HG02642 (cell line): ENCODE data around the gene KCNQ1.

ENCODE experiments used
- ATAC-seq: cut with Tn5 transposase; IDR thresholded peaks from one replicate; pipeline ENCODE4 v1.9.1; 2021; ENCODE audit warnings: mild to moderate bottlenecking; ENCODE audit not compliant: unreplicated experiment, poor library complexity

KCNQ1 gene

GRCh38 chr11:2818503-2818902 lies 373.7 kb downstream of the KCNQ1 start:
- no peak for ATAC-seq

GRCh38 chr11:2819316-2819715 lies 374.5 kb downstream of the KCNQ1 start:
- ATAC-seq: no peak

GRCh38 chr11:2820976-2821375 lies 376.2 kb downstream of the KCNQ1 start:
- no peak for ATAC-seq

- ATAC-seq: no peak
Observed at GRCh38 chr11:2821891-2822290, 377.1 kb downstream of the KCNQ1 start.

GRCh38 chr11:2824851-2825250 lies 380.0 kb downstream of the KCNQ1 start:
- ATAC-seq: no peak

GRCh38 chr11:2825261-2825888 lies 380.6 kb downstream of the KCNQ1 start:
- no peak for ATAC-seq

- no peak for ATAC-seq
Observed at GRCh38 chr11:2825889-2826678, 381.3 kb downstream of the KCNQ1 start.

GRCh38 chr11:2826679-2827056 lies 381.9 kb downstream of the KCNQ1 start:
- no peak for ATAC-seq

- no peak for ATAC-seq
Observed at GRCh38 chr11:2827256-2827655, 382.4 kb downstream of the KCNQ1 start.

- no peak for ATAC-seq
Observed at GRCh38 chr11:2827792-2828191, 383.0 kb downstream of the KCNQ1 start.

GRCh38 chr11:2828585-2829330 lies 383.9 kb downstream of the KCNQ1 start:
- ATAC-seq: no peak

- no peak for ATAC-seq
Observed at GRCh38 chr11:2830030-2830812, 385.4 kb downstream of the KCNQ1 start.

GRCh38 chr11:2830886-2831285 lies 386.1 kb downstream of the KCNQ1 start:
- no peak for ATAC-seq

- no peak for ATAC-seq
Observed at GRCh38 chr11:2831781-2832532, 387.1 kb downstream of the KCNQ1 start.

- no peak for ATAC-seq
Observed at GRCh38 chr11:2832533-2833020, 387.8 kb downstream of the KCNQ1 start.

GRCh38 chr11:2833051-2833715 lies 388.4 kb downstream of the KCNQ1 start:
- no peak for ATAC-seq

GRCh38 chr11:2833716-2834502 lies 389.1 kb downstream of the KCNQ1 start:
- ATAC-seq: no peak

GRCh38 chr11:2834503-2835273 lies 389.9 kb downstream of the KCNQ1 start:
- ATAC-seq: no peak
